ENCODE measurements around the gene NCR2. TPM values are rescaled to one million over a fixed set of nuclear protein-coding genes. Genes with fewer than 3 reads are reported as not detected.
"Not testable (repeated sequence)": the region's sequence is repeated elsewhere in the genome, so short reads cannot be mapped to it uniquely, and the experiment has no call there.

Gene NCR2, protein sequence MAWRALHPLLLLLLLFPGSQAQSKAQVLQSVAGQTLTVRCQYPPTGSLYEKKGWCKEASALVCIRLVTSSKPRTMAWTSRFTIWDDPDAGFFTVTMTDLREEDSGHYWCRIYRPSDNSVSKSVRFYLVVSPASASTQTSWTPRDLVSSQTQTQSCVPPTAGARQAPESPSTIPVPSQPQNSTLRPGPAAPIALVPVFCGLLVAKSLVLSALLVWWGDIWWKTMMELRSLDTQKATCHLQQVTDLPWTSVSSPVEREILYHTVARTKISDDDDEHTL
- total RNA-seq (2014; rRNA removed; shearing (Covaris generic)), result not detected in 2 replicates

DNA sequence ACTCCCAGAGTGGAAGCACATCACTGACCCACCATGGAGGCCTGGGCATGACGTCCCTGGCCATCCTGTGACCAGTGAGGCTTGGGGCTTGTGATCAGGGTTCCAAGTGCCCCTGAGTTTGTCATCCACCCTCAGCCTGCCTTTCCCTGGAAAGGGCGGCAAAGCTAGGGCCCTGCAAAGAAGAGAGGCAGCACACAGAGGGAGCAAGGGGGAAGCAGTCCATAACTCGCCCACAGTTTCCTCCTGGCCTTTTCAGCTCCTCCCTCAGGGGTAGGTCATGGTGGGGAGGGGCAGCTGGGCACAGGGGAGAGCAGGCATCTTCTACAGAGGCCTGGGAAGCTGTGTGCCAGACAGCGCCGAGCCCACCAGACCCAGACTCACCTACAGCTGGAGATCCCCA lies at the start of gene NCR2:
Gene NCR2, plus strand, starts transcription at position 313 of the 400 bp plus-strand sequence. CDS start 269 bp downstream, outside the sequence.
- no peak for DNase-seq (ENCODE audit: low spot score)

DNA sequence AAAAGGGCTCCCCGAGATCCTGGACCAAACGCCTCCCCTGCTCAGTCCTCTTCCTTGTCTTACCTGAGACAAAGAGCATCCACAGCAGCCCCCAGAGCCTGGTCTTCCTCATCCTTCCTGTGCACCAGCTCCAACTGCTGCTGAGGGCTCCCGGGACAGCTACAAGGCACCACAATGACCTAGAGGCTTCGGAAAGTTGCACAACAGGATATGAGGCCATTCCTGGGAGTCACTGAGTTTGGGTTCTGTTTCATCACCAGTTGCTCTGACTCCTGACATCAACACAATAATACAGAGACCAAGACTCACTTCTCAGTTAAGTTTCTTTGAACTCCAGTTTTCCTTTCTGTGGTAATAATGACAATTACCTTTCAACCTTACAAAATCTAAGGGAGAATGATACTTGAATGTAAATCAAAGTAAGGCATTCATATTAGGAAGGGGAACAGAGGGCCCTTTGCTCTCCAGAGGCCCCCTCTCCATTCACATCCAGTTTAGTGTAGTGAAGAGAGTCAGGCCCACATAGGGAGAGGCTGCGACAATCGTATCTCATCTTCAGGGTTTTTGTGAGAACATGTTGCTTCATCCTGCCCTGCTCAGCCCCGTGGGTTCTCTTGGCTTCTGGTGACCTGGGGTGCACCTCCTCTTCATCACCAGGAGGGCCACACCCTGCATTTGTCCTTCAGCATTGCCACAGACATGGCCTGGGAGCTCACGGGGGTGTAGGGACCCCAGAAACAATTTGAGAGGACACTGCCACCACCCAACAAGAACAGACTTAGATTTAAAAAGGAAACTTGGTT lies 48.7 kb upstream of the NCR2 start, which contains the start of gene TREM1:
Gene TREM1, minus strand, starts transcription at position 139 of the 803 bp plus-strand sequence. Its CDS starts 27 bp downstream, at position 112.
- peak; percentile 25 for DNase-seq (ENCODE audit: low spot score)

DNA sequence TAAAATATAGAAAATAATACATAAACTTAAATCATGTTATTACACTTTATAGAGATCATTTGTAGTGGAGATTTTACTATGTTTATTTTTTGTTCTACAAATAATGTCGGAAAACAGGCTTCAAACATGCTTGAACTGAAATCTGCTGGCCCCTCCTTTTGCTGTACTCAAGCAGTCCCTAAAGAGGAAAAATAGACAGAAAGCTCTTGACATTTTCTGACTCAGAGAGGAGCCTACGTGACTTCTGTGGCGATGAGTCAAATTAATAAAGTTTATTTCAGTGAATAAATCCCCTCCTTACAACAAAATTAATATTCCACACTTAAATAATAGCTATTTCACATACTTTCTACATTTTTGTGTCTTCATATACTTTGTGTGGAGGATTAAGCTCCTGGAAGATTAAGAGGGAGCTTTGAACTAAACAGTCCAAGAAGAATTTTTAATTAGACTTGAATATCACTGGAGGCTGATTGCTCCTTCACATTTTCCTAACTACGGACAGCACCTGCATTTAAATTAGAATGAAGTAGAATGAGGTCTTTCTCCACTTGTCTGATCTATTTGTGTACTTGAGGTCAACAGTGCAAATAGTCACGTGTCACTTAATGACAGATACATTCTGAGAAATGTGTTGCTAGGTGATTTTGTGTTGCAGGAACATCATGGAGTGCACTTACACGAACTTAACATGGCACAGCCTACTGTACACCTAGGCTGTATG lies 47.2 kb upstream of the NCR2 start:
- no peak for DNase-seq (ENCODE audit: low spot score)

DNA sequence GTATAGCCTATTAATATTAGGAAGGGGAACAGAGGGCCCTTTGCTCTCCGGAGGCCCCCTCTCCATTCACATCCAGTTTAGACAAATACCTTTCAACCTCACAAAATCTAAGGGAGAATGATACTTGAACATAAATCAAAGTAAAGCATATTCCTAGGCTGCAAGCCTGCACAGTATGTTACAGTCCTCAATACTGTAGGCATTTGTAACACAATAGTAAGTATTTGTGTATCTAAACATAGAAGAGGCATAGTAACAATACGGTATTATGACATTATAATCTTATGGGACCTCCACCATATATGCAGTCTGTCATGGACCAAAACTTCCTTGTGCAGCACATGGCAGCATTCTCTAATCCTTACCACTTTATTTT lies 46.7 kb upstream of the NCR2 start:
- DNase-seq (ENCODE audit: low spot score), result no peak

DNA sequence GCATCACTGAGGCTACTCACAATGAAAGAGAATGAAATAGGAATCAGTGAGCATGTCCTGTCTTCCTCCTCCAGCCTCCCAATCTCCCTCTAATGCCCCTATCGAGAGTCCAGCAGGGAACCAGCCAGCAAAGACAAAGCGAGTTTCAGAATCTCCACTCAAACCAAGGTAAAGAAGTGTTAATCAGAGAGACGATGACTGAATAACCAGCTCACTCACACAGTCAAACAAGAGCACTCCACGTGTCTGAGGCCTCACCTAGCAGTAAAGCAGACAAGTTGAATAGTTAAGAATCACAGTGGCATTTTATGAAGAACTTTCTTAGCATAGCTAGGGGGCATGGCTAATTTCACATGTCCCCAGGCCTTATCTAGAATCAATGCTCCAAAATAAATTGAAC lies 45.6 kb upstream of the NCR2 start:
- DNase-seq (ENCODE audit: low spot score), result no peak

DNA sequence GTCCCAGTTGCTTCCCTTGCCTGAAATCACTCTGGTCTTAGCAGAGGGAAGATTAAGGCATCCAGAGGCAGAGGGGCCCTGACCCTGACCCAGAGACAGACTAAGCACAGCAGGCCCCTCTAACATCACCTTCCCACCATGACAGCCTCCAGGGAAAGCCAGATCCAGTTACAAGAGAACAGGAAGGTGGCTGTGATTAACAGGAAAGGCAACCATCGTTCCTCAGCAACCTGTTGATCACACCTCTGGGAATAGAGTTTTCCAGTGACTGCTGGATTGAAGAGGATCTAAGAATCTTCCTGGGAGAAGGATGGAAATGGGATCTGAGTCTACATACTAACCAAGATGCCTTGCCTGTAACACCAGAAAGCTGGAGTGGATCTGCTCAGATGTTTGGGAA lies 43.7 kb upstream of the NCR2 start:
- DNase-seq (ENCODE audit: low spot score), result no peak

DNA sequence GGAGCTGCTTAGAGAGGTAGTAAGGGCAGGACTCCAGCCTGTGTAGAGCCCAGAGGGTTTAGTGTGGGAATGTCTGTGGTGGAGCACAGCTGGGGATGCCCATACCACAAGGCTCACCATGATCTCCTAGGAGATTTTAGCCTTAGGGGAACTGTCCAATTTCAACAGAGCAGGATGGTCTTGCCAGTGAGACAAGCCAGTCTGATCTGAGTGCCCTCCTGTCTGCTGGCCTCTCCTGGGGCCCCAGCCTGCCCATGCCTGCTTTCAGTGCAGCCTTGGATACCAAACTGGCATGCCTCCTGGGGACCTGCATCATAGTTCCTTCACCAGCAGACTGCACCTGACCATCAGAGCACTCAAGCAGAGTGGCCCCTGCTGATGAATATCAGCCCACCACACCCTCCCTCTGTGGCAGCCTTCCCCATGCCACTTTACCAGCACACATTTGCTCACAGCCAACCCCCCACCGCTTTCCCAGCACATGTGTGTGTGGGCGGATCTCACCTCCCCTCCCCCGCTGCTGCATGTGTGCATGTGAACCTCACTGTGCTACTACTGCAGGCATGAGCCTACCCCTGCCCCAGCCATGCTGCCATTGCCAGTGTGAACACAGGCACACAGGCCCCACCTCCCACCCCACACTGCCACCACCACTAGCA lies 41.1 kb upstream of the NCR2 start:
- DNase-seq (ENCODE audit: low spot score), result no peak

DNA sequence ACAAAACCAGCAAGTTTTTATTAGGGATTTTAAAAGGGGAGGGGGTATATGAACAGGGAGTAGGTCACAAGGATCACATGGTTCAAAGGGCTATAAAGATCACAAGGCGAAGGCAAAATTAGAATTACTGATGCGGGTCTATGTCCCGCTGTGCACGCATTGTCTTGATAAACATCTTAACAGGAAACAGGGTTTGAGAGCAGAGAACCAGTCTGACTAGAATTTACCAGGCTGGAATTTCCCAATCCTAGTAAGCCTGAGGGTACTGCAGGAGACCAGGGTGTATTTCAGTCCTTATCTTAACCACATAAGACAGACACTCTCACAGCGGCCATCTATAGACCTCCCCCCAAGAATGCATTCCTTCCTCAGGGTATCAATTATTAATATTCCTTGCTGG lies 38.2 kb upstream of the NCR2 start:
- not testable (repeated sequence) for DNase-seq (ENCODE audit: low spot score)

DNA sequence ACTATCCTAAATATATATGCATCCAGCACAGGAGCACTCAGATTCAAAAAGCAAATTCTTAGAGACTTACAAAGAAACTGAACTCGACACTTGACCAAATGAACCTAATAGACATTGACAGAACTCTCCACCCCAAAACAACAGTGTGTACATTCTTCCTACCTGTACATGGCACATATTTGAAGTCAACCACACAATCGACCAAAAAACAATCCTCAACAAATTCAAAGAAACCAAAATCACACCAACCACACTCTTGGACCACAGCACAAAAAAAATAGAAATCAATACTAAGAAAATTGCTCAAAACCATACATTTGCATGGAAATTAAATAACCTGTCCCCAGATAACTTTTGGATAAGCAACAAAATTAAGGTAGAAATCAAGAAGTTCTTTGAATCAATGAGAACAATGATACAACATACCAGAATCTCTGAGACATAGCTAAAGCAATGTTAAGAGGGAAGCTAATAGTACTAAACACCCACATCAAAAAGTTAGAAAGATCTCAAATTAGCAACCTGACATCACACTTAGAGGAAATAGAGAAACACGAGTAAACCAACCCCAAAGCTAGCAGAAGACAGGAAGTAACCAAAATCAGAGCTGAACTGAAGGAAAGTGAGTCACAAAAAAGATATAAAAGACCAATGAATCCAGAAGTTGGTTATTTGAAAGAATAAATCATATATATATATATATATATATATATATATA lies 36.5 kb upstream of the NCR2 start:
- no peak for DNase-seq (ENCODE audit: low spot score)

DNA sequence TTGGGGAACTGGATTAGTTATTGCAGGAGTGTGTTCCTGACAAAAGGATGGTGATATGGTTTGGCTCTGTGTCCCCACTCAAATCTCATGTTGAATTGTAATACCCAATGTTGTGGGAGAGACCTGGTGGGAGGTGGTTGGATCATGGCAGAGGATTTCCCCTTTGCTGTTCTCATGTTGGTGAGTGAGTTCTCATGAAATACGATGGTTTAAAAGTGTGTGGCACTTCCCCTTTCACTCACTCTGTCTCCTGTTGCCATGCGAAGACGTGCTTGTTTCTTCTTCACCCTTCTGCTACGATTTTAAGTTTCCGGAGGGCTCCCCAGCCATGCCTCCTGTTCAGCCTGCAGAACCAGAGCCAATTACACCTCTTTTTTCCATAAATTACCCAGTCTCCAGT lies 32.8 kb upstream of the NCR2 start:
- DNase-seq (ENCODE audit: low spot score), result no peak

DNA sequence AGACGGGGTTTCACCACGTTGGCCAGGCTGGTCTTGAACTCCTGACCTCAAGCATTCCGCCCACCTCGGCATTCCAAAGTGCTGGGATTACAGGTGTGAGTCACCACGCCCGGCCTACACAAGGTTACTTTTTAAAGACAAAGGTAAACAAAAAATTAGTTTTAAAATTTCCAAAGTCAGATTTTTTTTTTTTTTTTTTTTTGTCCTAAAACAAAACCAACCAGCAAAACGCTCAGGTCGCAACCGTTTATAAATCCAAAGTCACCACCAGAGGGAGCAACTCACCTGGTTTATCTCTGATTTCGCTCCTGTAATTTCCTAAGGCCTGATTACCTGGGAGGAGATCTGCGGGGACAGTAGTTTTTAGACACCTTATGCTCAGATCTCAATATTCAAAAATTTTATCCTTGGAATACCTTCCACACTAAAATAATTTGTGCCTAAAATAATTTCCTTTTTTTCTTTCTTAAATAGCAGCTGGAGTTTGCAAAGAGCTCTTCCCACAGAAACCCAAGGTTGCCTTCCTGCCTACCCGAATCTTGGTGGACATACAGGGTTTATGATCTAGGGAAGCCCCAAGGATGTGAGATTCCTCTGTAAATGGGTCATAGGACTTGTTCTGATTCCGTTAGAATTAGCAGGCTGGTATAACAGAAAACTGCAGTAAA lies 29.1 kb upstream of the NCR2 start:
- DNase-seq (ENCODE audit: low spot score), result peak; percentile 50

DNA sequence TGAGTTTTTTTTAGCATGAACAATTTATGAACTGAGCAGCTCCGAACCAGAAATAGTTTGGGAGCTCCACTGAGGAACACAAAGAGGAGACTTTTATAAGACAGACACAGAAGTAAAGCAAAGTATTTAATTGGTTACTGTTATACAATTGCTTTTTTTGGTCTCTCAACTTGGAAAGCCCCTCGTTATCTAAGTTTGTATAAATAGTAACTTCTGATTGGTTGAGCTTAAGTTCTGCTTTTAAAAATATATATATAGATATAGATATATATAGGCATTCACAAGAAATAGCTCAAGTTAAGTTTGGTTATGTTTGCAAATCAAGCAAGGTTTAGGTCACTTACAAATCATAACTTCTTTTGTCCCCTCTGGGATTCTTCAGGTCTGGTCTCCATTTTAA lies 20.2 kb upstream of the NCR2 start:
- DNase-seq (ENCODE audit: low spot score), result no peak

DNA sequence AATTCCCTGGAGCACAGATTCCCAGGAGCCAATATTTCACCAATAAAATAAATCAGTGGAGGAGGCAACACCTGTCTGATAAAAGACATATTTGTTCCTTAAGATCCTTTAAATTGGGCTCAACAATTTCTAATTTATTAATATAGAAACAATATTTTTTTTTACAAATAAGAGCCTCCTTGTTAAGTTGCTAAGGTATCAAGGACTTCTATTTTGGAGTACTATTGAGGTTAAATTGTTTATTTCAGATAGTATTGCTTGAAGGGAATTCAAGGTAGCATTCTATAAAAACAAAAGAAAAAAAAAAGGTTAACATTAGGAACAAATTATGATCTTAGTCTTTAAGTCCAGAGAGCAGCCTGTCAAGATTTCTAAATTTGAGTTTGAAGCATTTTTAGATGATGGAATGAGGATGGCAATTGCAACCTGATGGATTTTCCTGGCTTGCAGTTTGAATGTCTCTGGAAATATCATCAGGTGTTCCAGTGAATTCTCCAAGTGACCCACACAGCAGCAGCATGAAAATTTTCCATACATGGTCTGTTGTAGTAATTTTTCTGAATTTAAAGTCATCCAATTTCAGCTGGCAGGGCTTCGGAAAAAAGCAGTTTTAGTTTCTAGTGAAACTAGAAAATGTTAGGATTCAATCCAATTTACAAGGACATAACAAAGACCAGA lies 19.3 kb upstream of the NCR2 start:
- DNase-seq (ENCODE audit: low spot score), result no peak

DNA sequence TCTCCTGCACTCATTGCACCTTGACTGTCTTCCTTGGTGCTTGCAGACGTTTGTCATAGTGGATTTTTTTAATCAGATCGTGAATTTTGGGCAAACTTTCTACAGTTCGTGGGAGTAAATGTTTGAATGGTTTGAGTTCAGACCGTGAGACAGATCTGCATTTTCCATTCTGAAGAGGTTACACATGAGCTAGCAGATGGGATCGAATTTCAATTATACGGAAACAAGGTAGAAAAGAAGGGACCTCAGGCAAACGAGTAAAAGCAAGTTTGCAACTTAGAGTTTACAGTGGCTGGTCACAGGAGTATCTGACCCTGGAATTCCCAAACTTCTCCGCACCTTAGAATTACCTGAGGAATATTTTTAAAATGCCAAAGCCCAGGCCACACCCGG lies 17.2 kb upstream of the NCR2 start:
- DNase-seq (ENCODE audit: low spot score), result no peak

DNA sequence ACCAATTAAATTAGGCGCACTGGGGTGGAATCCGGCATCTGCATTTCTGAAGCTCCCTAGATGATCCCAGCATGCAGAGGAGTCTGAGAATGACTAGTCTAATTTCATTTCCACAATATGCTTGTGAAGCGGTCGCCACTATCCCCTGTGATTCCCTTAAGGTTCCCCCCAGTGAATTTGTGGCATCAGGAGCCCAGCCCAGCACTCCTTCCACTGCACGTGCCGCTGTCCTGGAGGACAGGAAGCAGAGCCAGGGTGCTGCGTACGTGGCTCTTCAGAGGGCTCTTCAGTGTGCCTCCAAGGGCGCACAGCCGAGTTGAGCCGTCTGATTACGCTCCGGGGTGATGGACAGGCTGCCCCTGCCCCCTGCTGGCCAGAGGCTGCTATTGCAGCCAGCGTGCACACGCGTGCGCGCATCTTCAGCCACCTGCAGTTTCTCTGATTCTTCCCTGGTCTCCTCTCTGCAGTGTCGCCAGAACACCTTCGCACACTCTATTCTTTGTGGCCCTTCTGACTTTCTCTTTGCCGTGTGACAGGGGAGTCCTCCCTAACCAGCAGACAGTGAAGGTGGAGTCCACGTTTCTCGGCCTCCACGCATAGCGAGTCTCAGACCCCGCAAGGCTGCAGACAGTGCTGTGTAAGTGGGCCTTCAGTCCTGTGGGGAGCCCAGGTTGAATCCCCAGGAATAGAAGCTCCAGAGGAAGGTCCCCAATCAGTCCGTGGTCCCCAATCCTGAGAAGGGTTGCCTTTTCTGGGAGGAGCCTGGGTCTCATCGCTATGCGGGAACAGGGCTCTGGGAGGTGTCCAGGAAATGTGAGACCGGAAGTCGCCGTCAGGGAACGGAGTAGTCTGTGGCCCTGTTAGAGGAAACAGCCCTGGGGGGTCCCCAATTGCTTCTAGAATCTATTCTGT lies 16.5 kb upstream of the NCR2 start:
- peak; percentile 63 for DNase-seq (ENCODE audit: low spot score)

DNA sequence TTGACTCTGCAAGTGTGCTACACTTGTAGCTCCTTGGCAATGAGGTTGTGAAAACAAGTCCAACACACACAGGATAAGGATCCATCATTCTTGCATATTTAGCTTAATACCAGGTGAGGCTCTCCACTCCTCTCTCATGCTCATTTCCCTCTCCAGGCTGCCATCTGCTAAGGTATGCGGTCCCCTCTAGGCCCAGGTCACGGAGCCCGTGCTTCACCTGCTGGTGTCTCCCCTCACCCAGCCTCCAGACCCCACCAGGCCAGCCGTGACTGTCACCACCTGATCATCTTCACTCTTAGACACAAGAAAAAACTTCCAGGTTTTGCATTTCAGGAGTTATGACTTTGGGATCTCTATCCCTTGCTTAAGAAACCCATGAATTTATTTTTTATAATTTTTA lies 14.2 kb upstream of the NCR2 start:
- no peak for DNase-seq (ENCODE audit: low spot score)

DNA sequence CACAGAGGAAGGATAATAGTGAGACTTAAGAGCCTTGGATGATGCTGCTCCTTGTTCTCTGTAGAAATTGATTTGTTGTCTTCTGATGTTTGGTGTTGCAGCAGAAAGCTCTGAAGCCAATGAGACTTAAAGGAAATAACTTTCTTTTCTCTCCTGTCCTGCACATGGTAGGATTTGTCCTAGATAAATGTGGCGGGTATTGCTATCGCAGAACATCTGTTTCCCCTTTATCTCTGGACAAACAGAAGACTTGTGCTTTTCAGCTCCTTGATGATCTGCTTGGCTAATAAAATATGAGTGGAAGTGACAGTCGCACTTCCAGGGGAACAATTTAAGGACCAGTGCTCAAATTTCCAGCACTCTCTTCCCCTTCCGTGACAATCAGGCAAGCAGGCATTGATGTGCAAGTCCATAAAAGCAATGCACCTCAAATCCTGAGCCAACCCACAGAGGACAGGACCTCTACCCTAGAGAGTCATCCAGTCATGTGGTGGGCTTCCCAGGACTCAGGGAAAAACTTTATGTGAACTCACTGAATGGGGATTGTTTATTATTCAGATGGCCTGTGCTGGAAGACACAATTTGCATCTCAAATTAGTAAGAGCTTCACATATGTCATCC lies 9.9 kb upstream of the NCR2 start:
- DNase-seq (ENCODE audit: low spot score), result no peak

DNA sequence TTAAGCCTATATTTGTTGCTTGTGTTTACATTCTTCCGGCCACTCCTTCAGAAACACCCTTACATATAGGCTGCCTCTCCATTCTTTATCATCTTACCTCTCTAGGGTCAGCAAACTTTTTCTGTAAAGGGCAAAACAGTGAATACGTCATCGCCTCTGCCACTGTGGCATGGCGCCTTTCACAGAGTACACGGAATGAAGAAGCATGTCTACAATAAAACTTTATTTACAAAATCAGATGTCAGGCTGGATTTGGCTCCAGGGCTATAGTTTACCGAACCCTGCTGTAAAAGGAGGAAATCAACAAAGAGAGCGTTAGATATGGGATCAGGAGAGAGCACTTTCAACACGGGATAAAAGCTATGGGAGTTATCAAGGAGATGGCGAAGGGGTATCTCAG lies 9.3 kb upstream of the NCR2 start:
- no peak for DNase-seq (ENCODE audit: low spot score)

DNA sequence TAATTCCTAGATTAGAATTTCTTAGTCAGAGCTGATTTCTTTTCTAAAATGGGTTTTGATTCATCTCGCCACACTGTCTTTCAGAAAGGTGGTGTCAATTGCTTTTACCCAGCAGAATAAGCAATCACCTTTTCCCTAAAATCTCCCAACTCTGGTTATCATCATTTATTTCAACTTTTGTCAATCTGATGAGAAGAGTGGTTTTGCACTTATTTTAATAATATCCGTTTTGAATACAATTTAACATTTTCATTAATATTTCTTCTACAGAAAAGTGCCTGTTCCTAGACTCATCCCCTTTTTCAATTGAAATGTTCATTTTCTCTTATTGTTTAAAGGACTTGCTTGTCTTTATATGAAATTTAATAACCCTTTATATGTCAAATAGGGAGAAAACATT lies 8.2 kb upstream of the NCR2 start:
- DNase-seq (ENCODE audit: low spot score), result no peak

All from A172 (cell line).